Fibroblast of mammary gland (primary cell): ENCODE results near the gene COL13A1.

Experiments used
- DNase-seq: peaks from one replicate; pipeline ENCODE4 v3.0.0-alpha.2; 2010; ENCODE audit warnings: low read depth
- H3K4me3 ChIP-seq: 2 replicates; pipeline ENCODE4 v1.5.1; 2011; ENCODE audit warnings: low read depth, mild to moderate bottlenecking, low read length, moderate library complexity; ENCODE audit not compliant: control insufficient read depth
- TF ChIP-seq, protein P1 (sequence below): conservative IDR thresholded peaks from 2 replicates; pipeline ENCODE4 v1.5.1; 2011; ENCODE audit warnings: low read depth, low read length, inconsistent platforms; ENCODE audit not compliant: control insufficient read depth, insufficient read depth

Gene COL13A1

DNA sequence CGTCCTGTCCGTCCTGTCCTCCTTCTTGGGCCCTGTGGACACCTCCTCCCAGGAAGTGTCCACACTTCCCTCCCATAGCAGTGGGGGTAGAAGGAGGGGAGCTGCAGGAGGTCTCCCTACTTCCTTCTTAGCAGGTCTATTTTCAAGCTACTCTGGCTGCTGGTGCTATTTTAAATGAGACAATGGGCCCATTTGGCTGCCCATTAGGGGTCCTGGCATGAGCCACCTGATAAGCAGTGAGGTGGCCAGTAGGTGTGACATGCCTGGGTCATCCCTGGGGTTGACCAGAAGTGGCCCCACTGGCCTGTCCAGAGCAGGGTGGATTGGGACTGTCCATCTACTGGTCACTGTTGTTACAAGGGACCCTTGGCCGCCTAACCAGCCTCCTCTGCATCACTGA lies 75.2 kb downstream of the COL13A1 start:
- TF ChIP-seq, protein P1, sequence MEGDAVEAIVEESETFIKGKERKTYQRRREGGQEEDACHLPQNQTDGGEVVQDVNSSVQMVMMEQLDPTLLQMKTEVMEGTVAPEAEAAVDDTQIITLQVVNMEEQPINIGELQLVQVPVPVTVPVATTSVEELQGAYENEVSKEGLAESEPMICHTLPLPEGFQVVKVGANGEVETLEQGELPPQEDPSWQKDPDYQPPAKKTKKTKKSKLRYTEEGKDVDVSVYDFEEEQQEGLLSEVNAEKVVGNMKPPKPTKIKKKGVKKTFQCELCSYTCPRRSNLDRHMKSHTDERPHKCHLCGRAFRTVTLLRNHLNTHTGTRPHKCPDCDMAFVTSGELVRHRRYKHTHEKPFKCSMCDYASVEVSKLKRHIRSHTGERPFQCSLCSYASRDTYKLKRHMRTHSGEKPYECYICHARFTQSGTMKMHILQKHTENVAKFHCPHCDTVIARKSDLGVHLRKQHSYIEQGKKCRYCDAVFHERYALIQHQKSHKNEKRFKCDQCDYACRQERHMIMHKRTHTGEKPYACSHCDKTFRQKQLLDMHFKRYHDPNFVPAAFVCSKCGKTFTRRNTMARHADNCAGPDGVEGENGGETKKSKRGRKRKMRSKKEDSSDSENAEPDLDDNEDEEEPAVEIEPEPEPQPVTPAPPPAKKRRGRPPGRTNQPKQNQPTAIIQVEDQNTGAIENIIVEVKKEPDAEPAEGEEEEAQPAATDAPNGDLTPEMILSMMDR, result no peak
- DNase-seq, result no peak
- H3K4me3 ChIP-seq, result no peak overlapping the region

DNA sequence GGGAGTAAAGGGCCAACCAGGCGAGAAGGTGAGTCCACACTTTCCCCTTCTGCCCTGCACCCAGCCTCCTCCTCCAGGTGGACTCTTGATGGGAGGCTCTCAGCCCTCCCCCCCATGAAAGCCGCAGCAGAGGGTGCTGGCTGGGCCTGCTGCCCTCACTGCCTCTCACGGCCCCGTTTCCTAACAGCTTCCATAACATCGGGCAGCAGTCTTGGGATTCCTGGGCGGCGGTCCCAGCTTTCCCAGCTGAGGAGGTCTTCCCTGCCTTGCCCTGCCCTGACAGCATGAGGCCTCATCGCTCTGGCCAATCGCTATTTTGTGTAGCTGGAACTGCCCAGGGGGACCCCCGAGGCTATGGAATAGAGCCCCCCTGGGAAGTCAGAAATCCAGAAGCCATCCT lies 76.3 kb downstream of the COL13A1 start:
- no peak overlapping the region for H3K4me3 ChIP-seq
- TF ChIP-seq, protein P1, result no peak
- DNase-seq, result no peak

DNA sequence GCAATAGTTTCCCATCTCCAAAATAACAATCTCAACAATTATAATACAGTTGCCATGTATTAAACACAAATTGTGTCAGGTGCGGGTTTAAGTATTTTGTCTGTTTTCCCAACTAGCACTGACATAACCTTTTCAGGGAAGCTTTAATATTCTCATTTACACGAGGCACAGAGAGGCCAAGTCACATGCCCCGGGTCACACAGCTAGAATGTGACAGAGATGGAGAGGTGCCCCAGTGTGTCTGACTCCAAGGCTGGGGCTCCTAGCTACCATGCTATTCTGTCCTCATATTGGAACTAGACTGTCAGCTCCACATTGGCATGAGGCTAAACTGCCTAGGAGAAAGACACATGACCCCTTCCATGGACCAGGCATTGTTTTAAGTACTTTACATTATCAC lies 77.2 kb downstream of the COL13A1 start:
- no peak for DNase-seq
- TF ChIP-seq, protein P1, result no peak
- no peak overlapping the region for H3K4me3 ChIP-seq

DNA sequence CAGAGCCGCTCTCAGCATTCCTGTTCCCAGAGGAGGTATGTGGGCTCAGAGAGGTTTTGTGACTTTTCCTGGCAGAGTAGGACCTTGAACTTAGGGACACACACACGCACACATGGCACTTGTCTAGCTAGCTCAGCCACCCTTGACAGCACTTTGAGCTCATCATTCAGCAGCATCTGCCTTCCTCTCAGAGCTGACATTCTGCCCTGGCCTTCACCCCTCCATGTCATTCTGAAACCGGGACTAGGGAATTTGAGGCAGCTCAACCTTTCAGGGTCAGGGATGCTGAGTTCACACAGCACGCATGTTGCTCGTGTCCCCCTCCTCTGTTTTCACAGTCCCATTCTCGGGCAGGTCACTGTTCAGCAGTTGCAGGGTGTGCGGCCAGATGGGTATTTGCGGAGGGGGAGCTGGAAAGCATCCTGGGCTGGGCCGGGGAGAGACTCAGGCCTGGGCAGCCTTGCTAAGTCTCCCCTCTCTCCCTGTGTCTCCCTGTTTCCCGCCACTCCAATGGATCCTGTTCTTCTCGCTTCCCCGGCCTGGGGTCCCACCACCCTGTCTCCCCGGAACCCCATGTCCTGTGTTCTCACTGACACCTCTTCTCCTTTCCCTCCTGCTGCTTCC lies 78.0 kb downstream of the COL13A1 start:
- no peak for DNase-seq
- H3K4me3 ChIP-seq, result no peak overlapping the region
- TF ChIP-seq, protein P1, result no peak

DNA sequence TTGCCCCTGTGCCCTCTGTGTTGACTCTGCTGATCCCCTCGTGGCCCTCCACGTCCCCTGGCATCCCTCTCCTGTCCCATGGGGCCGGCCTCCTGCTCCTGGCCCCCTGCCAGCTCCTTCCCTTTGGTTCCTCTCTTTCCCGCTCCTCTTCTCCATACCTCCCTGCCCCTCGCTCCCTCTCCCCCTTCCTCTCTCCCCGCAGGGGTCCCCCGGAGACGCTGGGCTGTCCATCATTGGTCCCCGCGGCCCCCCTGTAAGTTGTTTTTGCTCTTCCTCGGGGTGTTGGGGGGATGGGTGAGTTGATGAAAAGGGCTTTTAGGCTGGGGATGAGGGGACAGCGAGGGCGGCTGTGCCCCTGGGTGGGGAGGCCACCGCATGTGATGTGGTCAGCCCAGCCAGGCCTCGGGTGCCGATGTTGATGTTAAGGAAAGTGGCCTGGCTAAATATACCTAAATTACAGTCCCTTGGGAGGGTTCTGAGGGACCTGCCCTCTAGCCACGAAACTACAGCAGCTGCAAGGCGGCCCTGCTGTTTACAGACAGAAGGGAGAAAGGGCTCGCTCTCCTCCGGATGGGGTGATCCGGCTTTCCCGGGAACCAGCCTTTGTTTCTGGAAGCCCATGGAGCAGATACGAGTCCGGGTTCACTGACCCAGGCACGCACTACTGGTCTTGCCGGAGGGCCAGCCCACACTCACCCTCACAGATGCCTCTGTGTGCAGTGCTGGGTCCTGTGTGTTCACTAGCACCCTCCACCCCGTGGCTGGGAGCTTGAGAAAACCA lies 78.8 kb downstream of the COL13A1 start:
- H3K4me3 ChIP-seq, result no peak overlapping the region
- TF ChIP-seq, protein P1, result no peak
- no peak for DNase-seq

DNA sequence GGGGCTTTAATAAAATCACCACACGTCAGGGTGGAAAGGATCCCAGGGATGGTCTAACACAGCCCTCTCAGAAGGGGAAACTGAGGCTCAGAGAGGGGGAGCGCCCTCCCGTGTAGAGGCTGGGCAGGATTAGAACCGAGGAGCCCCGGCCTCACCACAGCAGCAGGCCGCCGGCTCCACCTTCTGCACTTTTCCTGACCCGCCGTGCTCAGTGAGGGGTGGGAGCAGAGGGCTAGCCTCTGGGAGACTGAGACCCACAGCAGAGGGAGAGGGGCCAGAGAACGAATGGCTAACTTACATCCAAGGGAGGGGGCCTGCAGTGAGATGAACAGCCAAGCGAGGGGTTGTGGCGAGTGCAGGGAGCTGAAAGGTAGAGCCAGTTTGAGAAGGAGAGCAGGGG lies 79.5 kb downstream of the COL13A1 start:
- TF ChIP-seq, protein P1, result no peak
- DNase-seq, result no peak
- no peak overlapping the region for H3K4me3 ChIP-seq
